ENCODE results near the gene PDSS2. TPM values are rescaled to one million over a fixed set of nuclear protein-coding genes. Genes with fewer than 3 reads are reported as not detected.
"Not testable (repeated sequence)": the region's sequence is repeated elsewhere in the genome, so short reads cannot be mapped to it uniquely, and the experiment has no call there.

PDSS2 gene
- total and polyA plus RNA-seq, 10 donors, result 4.3 to 16.6 (median 11.7) TPM

GRCh38 chr6:107205058-107205998 lies 254.0 kb downstream of the PDSS2 start:
- H3K36me3 ChIP-seq, result peaks cover 0 to 55% (median 2%) of the 10 kb centered on the region in 6 donors
- intact Hi-C loops (cut with DNase I; ENCODE audit: low total_unique reads), result no loop called here
- peaks cover 0 to 15% (median 10%) of the 10 kb centered on the region in 8 donors for H3K9me3 ChIP-seq
- TF ChIP-seq POLR2A (IDR thresholded peaks at IDR 0.05) (no peak), POLR2AphosphoS5 (IDR thresholded peaks at IDR 0.05) (no peak), CTCF (IDR thresholded peaks at IDR 0.05 in 8 of 11, conservative IDR thresholded peaks at IDR 0.05 in 3 of 11) (no peak)
- WGBS, 5 donors, result 96 to 97% (median 96%) methylated on average over 6 of the region's 6 CpGs
- DNase-seq, result no peak
- no peaks in the 10 kb centered on the region for H3K27me3 ChIP-seq (replicated peaks in 1 of 7)
- no peak overlapping the region for H3K4me3 ChIP-seq
- no peaks in the 10 kb centered on the region for H3K4me1 ChIP-seq
- H3K27ac ChIP-seq, result no peak overlapping the region

GRCh38 chr6:107202876-107203468 lies 256.4 kb downstream of the PDSS2 start:
- TF ChIP-seq POLR2AphosphoS5 (IDR thresholded peaks at IDR 0.05), result no peak
- WGBS, 5 donors, result 67 to 92% (median 80%) methylated on average over 4 of the region's 4 CpGs
- Histone ChIP-seq H3K4me3 (no peak overlapping the region), H3K4me1 (no peaks in the 10 kb centered on the region), H3K27ac (no peak overlapping the region), H3K27me3 (replicated peaks in 1 of 7) (no peaks in the 10 kb centered on the region), H3K36me3 (peaks cover 0 to 40% (median 2%) of the 10 kb centered on the region in 6 donors), H3K9me3 (peaks cover 0 to 15% (median 10%) of the 10 kb centered on the region in 8 donors)
- DNase-seq, result no peak
- intact Hi-C loops (cut with DNase I; ENCODE audit: low total_unique reads), result no loop called here

- WGBS, 5 donors, result 96 to 100% (median 98%) methylated on average over 7 of the region's 7 CpGs
- intact Hi-C loops (cut with DNase I; ENCODE audit: low total_unique reads), result no loop called here
- Histone ChIP-seq H3K4me3 (no peak overlapping the region), H3K9me3 (peaks cover 0 to under 1% (median 0%) of the 10 kb centered on the region in 8 donors), H3K36me3 (peaks cover 0 to 24% (median 0%) of the 10 kb centered on the region in 6 donors), H3K27ac (no peak overlapping the region), H3K4me1 (no peaks in the 10 kb centered on the region), H3K27me3 (replicated peaks in 1 of 7) (no peaks in the 10 kb centered on the region)
- no peak for DNase-seq
- TF ChIP-seq POLR2A (IDR thresholded peaks at IDR 0.05) (no peak), CTCF (IDR thresholded peaks at IDR 0.05 in 8 of 11, conservative IDR thresholded peaks at IDR 0.05 in 3 of 11) (no peak), POLR2AphosphoS5 (IDR thresholded peaks at IDR 0.05) (no peak)
These were observed 260.5 kb downstream of the PDSS2 start for GRCh38 chr6:107198631-107199416.

GRCh38 chr6:107196152-107196551 lies 263.2 kb downstream of the PDSS2 start:
- TF ChIP-seq POLR2A (IDR thresholded peaks at IDR 0.05) (no peak), CTCF (IDR thresholded peaks at IDR 0.05 in 8 of 11, conservative IDR thresholded peaks at IDR 0.05 in 3 of 11) (no peak), POLR2AphosphoS5 (IDR thresholded peaks at IDR 0.05) (no peak)
- DNase-seq, result no peak
- Histone ChIP-seq H3K9me3 (no peaks in the 10 kb centered on the region), H3K27me3 (replicated peaks in 1 of 7) (no peaks in the 10 kb centered on the region), H3K36me3 (peaks cover 0 to 35% (median 3%) of the 10 kb centered on the region in 6 donors), H3K4me1 (no peaks in the 10 kb centered on the region), H3K27ac (no peak overlapping the region), H3K4me3 (no peak overlapping the region)
- intact Hi-C loops (cut with DNase I; ENCODE audit: low total_unique reads), result no loop called here
- WGBS, 5 donors, result 73 to 78% (median 76%) methylated on average over 3 of the region's 3 CpGs

- H3K4me3 ChIP-seq; intact Hi-C loops (cut with DNase I; ENCODE audit: low total_unique reads); H3K27me3 ChIP-seq (replicated peaks in 1 of 7); H3K4me1 ChIP-seq; DNase-seq; H3K27ac ChIP-seq; H3K9me3 ChIP-seq: not testable (repeated sequence)
- WGBS, 5 donors, result 94 to 99% (median 96%) methylated on average over 8 of the region's 8 CpGs
- peaks cover 0 to 39% (median 5%) of the 10 kb centered on the region in 6 donors for H3K36me3 ChIP-seq
These were observed 264.6 kb downstream of the PDSS2 start for GRCh38 chr6:107194723-107195122.
